Subcutaneous adipose tissue (tissue), 4 donors: ENCODE data around the gene PANK2. TPM values are rescaled to one million over a fixed set of nuclear protein-coding genes. Genes with fewer than 3 reads are reported as not detected.

Source experiments
- total RNA-seq, 4 donors: library from RNA; depleted of rRNA; stranded (reverse); fragments of >200 nt; gene quantifications; one replicate each; pipeline ENCODE4 v1.1.0, GENCODE V29; 2016
- TF ChIP-seq, protein P1 (sequence below): fragments of 450-650 bp; IDR thresholded peaks from one replicate; pipeline ENCODE4 v1.5.1; 2016; ENCODE audit warnings: low read depth, mild to moderate bottlenecking, control low read depth, antibody characterized with exemption, moderate library complexity

The PANK2 gene
- 10 to 100 TPM; 31.3 to 59.5 (median 47.6) TPM for total RNA-seq

DNA sequence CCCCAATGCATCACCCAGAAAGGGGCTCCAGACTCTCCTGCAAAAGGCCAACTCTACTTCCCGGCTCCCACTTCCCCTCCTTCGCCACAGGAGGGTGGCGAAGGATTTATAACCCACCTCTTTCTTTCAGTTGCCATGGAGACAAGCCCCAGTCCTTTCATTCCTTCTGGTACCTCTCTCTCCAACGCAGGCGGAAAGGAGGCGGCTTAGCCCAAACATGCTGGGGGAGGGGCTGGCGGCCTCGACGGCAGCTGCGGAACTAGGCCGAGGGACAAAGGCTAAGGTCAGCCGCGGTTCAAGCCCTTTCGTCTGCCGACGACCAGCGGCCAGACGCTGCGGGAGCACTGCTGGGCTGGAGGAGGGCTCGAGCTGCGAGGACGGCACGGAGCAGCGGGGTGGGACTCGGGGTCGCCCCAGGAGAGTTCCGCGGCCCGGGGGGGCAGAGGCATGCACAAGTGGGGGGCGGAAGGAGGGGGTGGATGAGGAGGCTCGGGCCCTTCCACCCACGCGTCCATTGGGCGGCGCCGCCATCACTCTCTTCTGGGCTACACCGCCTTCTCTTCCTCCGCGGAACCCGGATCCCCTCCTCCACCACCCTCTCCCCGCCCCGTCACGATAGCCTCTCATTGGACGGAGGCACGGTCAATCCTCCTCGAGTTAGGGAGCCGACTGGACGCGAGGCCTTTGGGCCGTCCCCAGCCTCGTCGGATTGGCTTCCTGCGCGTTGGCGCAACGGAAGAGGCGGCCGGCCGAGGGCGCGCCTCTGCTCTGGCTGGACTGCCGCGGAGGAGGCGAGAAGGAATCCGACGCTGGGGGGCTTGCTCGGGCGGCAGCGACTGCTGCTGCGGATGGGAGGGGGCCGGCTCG lies at the start of gene PANK2:
Gene PANK2, plus strand, starts transcription at position 766 of the 867 bp plus-strand sequence.
- TF ChIP-seq, protein P1, sequence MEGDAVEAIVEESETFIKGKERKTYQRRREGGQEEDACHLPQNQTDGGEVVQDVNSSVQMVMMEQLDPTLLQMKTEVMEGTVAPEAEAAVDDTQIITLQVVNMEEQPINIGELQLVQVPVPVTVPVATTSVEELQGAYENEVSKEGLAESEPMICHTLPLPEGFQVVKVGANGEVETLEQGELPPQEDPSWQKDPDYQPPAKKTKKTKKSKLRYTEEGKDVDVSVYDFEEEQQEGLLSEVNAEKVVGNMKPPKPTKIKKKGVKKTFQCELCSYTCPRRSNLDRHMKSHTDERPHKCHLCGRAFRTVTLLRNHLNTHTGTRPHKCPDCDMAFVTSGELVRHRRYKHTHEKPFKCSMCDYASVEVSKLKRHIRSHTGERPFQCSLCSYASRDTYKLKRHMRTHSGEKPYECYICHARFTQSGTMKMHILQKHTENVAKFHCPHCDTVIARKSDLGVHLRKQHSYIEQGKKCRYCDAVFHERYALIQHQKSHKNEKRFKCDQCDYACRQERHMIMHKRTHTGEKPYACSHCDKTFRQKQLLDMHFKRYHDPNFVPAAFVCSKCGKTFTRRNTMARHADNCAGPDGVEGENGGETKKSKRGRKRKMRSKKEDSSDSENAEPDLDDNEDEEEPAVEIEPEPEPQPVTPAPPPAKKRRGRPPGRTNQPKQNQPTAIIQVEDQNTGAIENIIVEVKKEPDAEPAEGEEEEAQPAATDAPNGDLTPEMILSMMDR, result no peak

DNA sequence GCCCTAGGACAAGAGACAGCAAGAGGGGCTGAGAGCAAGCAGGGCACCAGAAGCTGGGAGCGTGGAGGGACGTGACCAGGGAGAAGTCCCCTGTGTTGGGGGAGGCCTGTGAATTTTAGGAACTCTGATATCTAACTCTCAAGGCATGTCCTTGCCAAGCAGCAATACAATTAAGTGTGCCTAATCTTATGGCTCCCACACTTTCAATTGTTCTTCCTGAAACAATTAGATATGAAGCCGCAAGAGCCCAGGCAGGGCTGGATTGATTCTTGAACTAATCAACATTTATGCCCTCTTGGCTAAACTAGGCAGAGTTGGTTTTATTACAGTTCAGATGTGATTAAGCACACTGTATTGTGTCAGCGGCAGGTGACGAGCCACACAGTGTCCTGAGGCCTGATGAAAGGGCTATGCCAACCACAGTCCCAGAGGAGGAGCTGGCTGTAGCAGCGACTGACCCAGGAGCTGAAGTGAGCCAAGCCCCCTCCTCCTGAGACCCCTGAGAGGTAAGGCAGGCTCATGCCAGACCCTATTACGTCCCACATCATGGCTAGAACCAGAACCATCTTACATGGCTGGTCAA lies 46.7 kb upstream of the PANK2 start:
- TF ChIP-seq, protein P1, result no peak

DNA sequence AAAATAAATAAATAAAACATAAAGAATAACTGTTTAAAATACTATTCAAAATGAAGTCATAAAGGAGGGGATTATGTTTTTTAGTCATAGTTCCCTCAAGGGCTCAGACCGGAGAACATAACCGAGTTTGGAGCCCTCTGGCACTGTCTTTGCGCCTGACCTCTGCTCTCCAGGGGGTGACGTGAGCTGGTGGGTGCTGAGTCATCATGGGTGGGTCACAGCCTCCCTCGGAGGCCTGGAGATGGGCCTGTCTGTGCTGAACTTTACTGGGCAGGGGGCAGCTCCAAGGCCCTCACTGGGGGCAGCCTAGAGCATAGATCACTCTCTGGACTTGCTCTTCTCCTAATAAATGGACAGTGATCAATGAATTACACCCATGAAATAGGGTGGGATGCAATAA lies 45.7 kb upstream of the PANK2 start:
- TF ChIP-seq, protein P1, result no peak

DNA sequence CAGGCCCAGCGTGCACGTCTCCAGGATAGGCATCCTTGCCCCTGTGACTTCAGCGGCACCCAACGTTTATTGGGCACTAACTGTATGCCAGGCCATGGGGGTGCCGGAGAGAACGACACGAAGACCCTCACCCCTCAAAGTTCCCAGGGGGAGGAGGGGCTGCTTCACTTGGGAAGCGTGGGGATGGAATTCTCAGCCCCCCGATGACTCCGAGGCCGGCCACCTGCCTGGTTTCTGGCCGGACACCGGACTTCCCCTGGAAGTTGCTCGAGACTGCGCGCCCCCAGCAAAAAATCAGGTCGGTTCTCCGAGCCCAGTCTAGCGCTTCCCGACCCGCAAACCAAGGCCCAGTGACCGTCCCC lies 42.8 kb upstream of the PANK2 start:
- TF ChIP-seq, protein P1, result no peak

DNA sequence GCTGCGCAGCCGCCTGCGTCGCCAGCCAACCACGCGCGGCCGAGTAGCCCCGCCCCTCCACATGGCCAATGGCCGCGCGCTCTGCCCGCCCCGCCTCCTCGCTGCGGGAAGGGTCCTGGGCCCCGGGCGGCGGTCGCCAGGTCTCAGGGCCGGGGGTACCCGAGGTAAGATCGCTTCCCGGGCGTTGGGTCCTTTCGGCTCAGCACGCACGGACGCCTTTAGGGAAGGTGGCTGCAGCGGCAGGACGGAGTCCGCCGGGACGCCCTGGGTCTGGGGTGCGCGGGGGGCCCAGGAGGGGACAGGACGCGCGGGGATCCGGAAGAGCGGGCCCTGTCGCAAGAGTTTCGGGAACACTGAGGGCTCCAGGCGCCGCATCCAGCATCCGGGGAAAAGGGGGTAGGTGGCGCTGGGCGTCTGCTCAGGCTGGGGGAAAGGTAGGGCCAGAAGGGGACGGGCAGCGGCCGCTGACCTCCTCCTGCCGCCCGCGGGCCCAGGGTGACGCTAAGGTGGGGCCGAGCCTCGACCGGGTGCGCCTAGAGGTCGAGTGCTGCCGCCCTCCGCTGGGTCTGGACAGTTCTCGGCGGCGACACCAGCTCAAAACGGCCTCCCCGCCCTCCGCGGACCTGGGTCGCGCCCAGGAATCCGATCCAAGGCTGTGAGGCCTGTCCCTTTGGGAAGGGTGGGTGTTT lies 42.3 kb upstream of the PANK2 start, which contains the start of gene MAVS:
Gene MAVS, plus strand, starts transcription at position 95 of the 689 bp plus-strand sequence. CDS start 7,791 bp downstream, outside the sequence.
- TF ChIP-seq, protein P1, result no peak

DNA sequence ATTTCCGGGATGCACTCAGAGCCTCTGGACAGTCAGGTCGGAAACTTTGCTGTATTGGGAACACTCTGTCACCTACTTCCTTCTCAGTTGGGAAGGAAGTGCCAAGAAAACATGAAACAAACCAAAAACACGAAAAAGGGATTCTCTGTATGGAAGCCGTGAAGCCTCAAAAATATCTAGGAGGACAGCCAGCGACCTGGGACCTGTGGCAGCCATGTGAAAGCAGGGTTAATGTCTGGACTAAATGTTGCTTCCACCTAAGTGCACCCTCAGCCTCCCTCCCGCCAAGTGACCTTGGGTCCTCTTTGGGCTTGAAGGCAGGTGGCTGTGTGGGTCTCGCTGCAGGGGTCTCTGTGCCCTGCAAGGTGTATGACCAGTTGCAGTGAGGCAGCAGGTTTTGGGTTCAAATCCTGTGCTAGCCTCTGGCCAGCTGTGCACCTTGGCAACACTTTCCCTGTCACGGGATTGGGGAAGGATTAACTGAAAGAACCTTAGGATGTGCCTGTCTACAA lies 41.7 kb upstream of the PANK2 start:
- TF ChIP-seq, protein P1, result no peak

DNA sequence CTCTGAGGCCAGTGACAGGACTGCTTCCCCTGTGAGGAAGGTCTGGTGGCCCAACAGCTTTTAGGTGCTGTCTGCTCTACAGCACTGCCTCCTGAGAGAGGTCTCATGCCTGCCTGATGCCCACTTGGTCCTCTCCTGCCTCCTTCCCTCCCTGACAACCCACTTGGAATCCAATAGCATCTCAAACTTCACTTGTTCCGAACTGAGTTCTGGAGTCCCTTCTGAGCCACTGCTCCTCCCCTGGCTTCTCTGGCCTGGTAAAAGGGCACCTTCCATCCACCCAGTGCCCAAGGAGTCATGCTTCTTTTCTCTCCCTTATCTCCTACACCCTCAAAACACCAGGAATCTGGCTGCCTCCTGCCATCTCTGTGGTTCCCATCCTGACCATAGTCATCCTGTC lies 40.6 kb upstream of the PANK2 start:
- TF ChIP-seq, protein P1, result no peak
